NCI-H1436 (cell line): ENCODE data around the gene ZNF408.
A peak's percentile ranks its signal among the peaks of the same experiment; 100 is the strongest.
"Not testable (repeated sequence)": the region's sequence is repeated elsewhere in the genome, so short reads cannot be mapped to it uniquely, and the experiment has no call there.

Experiments used
- DNase-seq: peaks from one replicate; lab custom pipeline; 2025; lab: John Stamatoyannopoulos, UW

The ZNF408 gene

DNA sequence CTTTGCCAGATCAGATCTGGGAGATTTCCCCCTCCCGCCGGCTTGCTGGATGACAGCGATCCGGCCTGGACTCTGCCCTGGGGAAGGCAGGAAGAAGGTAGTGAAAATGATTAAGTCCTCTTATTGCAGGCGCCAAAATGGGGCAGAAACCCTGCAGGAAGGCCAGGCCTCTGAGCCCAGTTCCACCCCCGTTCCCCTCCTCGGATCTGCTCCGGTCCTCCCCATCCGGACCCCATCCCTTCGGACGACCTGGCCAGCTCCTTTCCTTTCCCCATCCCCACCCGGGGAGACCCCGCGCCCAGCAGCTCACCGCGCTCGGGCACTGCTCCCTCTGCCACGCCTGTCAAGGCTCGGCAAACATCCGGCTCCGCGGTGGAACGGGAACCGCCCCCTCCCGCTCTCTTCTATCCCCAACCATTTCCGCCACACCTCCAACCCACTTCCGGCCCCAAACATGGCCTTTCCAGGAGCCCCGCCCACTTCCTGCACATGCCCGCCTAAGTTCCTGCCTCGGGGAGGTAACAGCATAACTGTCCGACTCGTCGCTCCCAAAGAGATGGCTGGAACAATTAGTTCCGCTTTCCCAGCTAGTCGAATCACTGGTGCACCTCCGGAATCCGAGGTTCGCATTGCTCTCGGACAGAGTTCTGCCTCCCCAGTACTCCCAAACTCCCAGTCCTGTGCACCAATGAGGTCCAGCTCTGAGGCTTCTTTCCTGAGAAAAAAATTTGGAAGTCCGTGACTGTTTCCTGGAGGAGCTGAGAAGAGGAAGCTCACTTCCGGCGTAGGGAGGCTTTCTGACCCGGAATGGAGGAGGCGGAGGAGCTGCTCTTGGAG lies at the start of gene ZNF408, which contains the start of gene ARHGAP1:
TSS of gene ZNF408 (plus strand) at position 791 of the 837 bp plus-strand sequence. CDS start at position 808, 17 bp downstream.
TSS of gene ARHGAP1 (minus strand) at position 379 of the 837 bp plus-strand sequence. CDS start 4,512 bp downstream, outside the sequence.
- peak; percentile 99 for DNase-seq

DNA sequence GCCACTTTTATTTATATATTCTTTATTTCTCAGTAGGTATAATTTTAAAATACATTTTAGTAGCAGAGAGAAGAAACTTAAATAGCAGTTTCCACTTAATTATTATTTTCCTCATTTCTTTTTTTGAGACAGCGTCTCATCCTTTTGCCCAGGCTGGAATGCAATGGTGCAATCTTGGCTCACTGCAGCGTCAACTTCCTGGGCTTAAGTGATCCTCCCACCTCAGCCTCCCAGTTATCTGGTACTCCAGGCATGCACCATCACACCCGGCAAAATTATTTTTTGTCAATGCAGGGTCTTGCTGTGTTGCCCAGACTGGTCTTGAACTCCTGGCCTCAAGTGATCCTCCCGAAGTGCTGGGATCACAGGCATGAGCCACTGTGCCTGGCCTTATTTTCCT lies 45.2 kb upstream of the ZNF408 start:
- DNase-seq = no peak

DNA sequence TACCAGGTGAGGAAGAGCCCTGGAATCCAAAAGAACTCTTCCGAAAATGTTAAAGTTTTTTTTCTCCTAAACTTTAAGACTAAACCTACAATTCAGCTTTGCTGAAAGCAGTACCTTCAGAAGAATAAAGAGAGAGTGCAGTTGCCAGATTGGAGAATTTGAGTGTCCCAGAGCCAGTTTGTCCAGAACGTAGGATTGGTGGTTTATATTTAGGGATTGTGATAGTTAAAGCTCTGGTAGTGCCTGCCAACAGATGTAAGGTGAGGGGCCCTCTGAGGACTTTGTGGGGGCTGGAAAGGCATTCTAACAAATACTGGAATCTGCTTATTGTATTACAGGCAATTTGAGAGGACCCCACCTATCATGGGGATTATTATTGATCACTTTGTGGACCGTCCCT lies 43.6 kb upstream of the ZNF408 start:
- DNase-seq = no peak

DNA sequence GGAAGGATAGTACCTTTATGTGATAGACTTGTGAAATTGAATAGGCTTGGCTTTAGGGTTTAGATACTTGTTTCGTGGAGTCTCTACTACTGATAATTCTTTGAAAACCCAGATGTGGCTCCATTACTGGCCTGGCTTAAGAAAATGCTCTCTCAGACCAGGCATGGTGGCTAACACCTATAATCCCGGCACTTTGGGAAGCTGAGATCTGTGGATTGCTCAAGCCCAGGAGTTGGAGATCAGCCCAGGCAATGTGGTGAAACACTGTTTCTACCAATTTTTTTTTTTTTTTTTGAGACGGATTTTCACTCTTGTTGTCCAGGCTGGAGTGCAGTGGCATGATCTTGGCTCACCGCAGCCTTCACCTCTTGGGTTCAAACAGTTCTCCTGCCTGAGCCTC lies 42.6 kb upstream of the ZNF408 start:
- no peak for DNase-seq

DNA sequence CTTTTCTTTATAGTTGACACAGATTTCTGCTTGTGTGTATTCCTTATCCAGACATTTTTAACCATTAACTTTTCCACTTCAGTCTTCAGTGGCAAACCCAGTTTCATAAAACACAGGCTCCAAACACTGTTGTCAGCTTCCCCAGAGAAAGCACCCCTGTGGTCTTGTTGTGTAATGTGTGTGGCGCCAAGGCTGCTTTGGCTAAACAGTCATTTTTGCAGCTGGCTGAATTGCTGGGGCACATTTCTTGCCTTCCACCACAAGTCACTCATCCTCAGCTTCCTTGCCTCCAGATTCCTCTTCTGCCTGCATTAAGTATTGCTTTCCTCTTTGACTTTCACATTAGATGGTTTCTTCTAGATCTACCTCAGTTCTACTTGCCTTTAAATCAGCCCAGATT lies 40.9 kb upstream of the ZNF408 start:
- DNase-seq = no peak

DNA sequence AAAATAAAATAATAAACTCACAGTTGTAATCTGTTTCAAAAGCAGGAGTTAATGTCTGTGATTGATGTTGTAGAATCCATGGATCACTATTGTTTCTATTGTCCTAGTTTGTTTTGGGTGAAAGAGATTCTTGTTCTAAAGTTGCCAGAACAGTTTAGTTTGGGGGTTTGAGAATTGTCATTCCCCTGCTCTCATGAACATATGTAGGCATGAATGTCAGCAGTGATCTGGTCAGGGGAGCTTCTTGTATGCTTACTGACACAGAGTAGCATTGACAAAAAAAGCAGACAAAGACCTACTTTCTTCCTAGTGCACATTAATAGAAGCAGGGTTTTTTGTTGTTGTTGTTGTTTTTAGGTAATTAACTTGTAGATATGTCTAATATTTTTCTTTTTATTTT lies 39.0 kb upstream of the ZNF408 start:
- DNase-seq = no peak

DNA sequence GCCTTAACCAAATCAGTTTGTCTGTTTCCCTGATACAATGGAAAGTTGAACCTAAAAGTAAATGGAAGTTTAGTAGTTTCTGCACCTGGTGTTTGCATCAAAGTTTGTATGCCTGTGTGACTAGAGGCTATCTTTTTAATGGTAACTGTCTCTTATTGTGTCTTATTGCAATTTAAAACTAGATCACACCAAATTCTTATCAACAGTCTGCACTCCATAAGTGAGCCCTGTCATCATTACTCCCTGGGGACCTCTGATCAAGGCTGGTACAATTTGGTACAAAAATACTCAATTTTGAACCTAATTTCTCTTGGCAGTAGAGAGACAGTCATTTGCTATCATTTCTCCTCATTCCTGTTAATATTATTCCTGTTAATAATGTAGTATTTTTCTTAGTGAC lies 38.5 kb upstream of the ZNF408 start:
- DNase-seq = no peak

DNA sequence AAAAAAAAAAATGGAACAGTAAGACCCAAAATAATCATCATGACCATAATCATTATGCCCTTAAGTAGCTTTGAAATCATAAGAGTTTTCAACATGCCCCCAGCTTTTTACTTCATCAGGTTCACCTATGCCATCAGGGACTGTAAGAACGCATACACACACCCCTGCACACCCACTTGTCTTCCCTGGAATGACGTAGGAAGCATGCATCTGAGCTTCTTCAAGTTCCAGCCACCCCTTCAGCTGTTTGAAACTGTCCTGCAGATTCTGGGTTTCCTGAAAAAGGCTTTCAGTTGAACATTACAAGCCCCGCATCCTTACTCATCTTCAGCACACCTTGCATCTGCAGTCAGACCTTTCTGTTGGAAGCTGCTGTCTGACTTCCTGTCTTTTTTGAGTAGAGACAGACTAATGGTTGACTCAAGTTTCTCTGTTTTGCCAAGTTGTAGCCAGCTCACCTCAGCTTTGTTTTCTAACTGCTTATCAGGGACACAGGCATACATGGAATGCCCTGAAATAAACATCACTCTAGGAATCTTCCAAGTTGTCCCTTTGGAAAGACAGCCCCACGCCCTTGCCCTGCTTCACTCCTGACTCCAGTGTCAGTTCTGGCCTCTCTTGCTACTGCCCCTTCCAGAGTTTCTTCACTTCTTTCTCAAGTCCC lies 37.4 kb upstream of the ZNF408 start:
- no peak for DNase-seq

DNA sequence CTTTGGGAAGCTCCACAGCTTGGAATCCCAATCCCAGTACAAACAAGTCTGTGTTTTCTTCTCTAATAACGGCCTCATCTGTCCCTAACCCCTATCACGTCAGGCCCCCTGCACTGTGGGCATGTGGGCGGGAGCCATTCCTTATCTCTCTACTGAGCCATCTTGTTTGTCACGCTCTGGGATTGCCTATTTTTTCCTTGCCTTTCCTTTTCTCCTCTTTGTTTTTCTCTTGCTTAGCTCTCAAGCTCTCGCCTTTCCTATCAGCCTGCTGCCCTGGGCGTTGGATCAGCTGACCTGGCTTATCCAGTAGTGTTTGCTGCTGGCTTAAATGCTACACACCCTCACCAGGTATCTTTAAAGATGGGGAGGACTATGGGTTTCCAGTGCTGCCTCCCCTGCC lies 36.2 kb upstream of the ZNF408 start:
- no peak for DNase-seq

DNA sequence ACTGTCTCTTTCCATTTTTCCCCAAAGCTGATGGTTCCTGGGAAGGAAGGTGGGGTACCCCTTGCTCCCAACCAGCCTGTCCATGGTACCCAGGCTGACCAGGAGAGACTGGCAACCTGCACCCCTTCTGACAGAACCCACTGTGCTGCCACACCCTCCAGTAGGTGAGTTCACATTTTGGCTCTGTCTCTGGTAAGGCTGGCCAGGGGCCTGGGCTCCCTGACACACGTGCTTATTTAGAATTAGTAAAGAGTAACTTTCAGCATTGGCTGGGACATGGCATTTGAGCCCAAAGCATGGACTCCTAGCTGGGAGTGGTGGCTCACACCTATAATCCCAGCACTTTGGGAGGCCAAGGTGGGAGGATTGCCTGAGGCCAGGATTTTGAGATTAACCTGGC lies 35.5 kb upstream of the ZNF408 start:
- no peak for DNase-seq

DNA sequence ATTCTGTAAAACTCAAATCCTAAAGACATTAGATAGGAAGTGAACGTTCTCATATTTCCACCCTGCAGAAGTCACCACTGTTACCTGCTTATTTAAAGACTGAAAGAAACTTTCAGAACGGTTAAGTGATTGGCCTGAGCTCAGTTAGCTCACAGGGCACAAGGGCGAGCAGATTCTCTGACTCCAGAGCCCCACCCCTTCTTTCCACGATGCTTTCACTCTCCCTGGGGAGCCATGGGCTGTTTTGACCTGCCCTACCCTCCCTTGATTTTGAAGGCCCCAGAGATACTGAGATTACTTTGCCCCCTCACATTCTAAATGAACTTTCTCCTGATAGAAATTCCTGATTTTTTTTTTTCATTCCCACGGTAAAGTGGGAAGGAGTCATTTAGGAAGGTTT lies 34.3 kb upstream of the ZNF408 start:
- no peak for DNase-seq

DNA sequence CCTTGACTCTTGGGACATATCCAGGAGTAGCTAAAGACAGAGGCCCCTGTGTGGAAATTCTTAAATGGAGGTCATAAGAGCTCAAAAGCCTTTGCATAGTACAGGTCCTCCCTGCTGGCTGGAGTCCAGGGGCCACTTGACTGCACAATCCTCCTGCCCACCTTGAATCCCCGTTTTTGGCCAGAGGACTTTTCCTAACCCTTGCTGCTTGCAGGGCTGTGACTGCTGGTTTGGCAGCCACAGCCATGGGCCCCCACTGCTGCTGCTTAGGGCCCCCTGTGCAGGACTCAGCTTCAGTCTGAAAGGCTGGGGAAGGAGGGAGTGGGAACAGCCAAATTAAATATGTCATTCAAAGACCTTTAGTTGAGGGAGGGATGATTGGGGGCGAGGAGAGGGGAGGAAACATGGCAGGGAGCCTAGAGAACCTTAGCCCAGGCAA lies 33.8 kb upstream of the ZNF408 start:
- no peak for DNase-seq

DNA sequence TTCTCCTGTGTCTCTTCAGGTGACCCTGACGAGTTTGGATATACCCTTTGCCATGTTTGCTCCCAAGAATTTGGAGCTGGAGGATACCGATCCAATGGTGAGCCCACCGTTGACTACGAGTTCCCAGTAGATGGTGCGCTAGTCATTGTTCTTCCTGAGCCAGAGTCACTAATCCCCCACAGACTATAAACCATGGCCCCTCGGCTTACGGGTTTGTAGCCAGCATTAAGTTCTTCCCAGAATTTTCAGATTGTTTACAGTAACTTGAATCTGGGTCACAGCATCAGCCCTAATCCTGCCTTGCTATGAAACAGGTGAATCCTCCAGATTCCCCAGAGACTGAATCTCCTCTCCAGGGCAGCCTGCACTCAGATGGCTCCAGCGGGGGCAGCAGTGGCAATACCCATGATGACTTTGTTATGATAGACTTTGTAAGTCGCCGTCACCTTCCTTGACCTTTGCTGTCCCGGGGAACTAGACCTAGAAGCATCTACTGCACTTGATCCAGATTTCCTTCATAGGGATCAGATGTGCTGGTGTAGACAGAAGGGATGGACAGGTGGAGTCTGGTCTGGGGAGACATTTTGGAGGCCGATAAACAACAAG lies 32.2 kb upstream of the ZNF408 start:
- no peak for DNase-seq

DNA sequence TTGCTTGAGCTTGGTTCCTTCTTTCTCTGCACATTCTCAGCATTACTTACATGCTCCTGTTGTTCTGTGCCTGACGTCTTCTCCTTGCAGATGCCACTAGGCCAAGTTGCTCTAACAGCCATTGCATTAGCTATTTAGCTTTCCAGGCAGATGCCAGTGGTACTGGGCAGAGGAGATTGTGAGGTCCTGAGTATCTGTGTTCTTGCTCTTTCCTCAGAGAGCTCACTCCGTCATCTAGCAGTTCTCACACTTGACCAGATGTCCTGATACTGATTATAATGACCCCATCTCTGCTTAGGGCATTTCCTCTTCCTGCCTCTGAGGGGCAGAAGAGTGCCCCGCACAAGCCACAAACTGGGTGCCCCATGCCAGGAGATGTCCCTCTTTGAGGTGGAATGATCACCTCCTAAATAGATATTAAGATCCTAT lies 31.1 kb upstream of the ZNF408 start:
- no peak for DNase-seq

DNA sequence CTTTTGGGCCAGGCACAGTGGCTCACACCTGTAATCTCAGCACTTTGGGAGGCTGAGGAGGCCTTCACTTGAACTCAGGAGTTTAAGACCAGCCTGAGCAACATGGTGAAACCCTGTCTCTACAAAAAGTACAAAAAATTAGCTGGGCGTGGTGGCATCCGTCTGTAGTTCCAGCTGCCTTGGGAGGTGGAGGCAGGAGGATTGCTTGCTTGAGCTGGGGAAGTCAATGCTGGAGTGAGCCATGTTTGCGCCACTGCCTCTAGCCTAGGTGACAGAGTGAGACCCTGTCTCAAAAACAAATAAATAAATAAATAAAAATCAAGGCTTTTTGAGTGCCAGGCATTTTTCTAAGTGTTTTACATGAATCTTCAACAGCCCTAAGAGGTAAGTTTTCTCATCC lies 30.3 kb upstream of the ZNF408 start:
- DNase-seq = not testable (repeated sequence)

DNA sequence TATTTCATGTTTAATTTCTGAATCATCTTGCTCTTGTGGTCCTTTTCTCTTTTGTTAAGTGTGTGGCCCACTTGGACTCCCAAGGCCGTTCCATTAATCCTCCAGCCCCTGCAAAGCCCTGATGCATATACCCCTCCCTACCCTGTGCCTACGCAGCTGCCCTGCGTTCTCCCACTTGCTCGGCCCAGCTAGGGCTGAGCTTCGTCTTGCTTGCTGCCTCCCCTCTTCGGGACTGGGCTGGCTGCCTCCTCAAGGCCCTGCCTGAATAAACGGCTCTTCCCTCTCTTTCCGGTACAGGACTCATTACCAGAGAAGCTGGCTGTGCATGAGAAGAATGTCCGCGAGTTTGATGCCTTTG lies 28.9 kb upstream of the ZNF408 start:
- DNase-seq = no peak

DNA sequence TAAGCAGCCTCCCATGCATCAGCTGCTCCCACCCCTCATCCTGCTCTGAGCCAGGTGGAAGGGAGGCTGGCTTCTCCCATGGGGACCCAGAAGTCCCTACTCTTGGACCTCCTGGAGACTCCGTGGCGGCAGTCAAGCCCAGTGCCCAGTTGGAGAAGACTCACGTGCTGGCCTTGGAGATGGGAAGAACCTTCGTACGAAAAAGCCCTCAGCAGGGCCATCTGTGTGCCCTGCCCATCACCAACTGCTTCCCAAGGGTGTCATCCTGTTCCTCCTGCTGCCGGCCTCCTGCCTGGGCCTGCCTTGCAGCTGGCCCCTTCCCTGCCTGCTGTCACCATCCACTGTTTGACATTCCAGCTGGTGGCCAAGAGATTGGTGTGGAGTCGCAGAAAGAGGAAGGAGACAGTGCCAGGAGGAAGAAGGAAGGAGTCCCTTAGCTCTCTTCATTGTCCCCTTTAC lies 28.4 kb upstream of the ZNF408 start:
- no peak for DNase-seq

DNA sequence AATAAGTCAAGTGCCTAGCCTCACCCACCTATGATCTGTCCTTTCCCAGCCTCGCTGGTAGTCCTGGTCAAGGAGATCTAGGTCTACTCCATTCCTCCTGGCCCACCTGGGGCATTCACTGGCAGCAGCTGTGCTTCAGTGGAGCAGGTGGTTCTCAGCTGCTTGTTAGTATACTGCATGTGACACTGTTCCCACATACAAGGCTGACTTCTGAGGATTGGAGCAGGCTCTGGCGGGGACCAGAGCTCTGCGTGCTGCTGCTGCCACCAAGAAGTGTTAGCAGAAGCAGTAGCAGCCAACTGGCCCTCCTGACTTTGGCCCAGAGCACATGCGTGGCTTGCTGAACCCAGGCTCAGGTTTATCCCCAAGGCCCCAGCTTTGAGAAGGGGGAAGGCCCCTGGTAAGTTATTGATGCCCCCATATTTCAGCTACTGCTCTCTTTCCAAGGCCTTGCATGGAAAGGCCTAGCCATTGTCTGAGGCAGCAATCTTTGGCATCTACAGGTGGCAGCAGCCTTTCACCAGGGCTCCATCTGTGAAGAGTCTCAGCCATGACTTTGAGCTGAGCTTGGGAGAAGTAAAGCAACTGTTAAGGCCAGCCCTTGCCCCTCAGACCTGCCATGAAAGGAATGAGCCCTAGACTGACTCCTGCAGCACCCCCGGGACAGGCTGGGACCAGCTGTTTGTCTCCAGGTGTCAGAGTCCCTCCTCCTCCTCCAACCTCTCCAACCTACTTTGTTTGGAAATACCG lies 26.9 kb upstream of the ZNF408 start:
- DNase-seq = no peak

DNA sequence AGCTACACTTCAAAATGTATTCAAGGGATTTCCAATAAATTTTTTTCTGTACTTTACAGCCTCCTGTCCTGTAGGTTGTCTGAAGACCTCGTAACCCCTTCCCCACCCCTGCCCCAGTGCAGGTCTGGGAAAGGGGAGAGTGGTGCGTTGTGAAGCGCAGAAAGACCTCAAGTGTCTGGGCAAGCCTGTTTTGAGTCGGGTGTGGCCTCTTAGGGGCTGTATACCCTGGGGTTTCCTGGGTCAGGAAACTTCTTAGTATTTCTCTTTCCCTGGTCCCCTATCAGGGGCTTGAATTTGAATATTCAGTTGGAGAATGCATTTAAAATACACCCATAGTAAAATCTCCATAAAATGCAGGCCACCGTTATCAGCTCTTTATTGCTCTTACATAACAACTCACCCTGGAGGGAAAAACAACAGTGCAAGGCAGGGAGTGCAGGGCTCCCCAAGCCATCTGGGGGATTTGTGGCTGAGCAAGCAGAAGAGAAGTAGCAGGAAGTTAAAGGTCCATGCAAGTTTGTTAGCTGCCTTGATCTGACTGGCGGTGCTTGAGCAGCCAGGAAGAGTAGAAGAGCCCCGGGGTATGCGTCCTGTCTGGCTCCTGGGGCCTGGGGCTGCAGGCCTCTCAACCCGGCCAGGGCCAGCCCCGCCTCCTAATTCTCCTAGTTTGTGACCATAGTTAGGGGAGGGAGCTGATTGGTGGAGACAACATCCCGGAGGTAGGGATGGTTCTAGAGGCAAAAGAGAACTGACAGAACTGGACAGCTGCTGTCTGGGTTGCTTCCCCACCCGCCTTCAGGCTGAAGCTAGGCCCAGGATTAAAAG lies 26.2 kb upstream of the ZNF408 start:
- no peak for DNase-seq

DNA sequence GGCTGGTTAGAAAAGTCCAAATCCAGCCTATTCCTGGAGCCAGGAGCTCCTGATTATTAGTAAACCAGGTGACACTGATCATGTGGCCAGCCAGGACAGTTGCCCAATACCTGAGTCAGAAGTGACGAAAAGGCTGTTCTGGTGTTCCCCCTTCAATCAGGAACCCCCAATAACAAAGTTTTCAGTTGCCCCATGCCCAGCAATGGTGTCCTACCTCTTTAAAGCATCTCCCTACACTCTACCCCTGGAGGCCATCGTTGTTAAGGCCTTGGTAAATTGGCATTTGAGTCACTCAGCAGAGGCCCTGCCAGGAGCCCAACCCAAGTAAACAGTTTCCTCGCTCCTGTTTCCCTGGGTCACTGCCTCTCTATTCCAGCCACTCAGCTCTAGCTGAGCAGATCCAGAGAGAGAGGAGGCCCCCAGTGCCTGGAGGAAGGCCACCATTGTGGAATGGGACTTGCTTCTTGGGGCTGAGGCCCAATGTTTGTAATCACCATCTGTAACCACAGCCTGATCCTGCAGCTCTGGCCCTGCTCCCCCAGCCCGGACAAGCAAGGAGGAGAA lies 25.5 kb upstream of the ZNF408 start:
- DNase-seq = no peak

DNA sequence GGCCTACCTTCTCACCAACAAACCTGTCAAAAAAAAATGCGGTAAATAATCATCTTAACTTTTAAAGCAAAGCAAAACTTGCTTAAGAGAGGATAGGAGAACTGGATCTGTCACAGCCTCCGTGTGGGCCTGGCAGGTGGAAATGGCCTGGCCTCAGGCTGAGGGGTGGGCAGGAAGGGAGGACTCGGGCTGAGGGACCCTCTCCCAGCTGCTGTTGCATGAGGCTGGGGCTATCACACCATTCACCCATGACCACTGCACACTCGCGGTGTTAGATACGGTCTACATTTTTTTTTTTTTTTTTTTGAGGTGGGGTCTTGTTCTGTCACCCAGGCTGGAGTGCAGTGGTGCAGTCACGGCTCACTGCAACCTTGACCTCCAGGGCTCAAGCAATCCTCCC lies 24.9 kb upstream of the ZNF408 start:
- DNase-seq = no peak
